GM12878 (cell line): ENCODE measurements around the gene PPP1R36.

Experiments used
- NRF1 ChIP-seq: conservative IDR thresholded peaks from 2 replicates; pipeline ENCODE4 v1.6.1; 2011; ENCODE audit warnings: mild to moderate bottlenecking, low read depth, low read length, improper control_type of control experiment
- TF ChIP-seq, protein P1 (sequence below), 3 experiments: IDR thresholded peaks in 2 of 3; conservative IDR thresholded peaks in 1 of 3; 2 replicates each; pipeline ENCODE4 v1.5.1; 2011; ENCODE audit warnings: low read depth in 3 of 3, low read length in 3 of 3, mild to moderate bottlenecking in 3 of 3, control low read depth in 2 of 3, moderate library complexity in 2 of 3, inconsistent platforms in 1 of 3, mixed read lengths in 1 of 3; ENCODE audit not compliant: control insufficient read depth in 2 of 3, insufficient read depth in 1 of 3; ENCODE audit errors: extremely low read depth in 1 of 3

DNA sequence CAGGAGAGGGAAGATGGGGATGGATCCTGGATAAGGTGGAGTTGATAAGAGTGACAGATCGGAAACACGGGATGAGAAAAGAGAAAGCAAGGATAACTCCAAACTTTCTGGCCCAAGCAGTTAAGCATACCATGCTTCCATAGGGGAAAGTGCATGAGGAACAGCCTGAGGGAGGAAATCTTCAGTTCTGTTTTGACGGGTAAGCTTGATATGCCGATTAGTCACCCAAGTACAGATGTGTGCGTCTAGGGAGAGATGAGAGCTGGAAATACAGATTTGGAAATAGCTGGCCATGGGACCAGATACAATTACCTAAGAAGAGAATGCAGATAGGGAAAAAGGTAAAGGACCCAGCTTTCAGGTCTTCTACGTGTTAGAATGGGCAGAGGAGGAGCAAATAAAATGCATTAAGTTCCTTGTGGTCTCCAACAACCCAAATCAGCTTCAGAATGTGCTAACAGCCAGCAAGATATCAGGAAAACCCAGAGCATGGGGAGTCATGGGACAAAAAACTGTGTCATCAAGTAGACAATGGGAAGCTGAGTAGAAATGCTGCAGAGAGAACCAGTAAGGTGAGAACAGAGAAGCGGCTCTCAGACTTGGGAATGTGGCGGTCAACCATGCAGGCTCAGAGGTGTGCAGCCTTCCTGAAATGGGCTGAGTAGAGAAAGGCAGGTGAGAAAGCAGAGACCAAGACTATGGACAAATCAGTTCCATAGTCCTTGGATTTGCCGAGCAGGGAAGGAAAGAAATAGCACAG lies 56.3 kb downstream of the PPP1R36 start:
- TF ChIP-seq, protein P1, sequence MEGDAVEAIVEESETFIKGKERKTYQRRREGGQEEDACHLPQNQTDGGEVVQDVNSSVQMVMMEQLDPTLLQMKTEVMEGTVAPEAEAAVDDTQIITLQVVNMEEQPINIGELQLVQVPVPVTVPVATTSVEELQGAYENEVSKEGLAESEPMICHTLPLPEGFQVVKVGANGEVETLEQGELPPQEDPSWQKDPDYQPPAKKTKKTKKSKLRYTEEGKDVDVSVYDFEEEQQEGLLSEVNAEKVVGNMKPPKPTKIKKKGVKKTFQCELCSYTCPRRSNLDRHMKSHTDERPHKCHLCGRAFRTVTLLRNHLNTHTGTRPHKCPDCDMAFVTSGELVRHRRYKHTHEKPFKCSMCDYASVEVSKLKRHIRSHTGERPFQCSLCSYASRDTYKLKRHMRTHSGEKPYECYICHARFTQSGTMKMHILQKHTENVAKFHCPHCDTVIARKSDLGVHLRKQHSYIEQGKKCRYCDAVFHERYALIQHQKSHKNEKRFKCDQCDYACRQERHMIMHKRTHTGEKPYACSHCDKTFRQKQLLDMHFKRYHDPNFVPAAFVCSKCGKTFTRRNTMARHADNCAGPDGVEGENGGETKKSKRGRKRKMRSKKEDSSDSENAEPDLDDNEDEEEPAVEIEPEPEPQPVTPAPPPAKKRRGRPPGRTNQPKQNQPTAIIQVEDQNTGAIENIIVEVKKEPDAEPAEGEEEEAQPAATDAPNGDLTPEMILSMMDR (IDR thresholded peaks at IDR 0.05 in 2 of 3, conservative IDR thresholded peaks at IDR 0.05 in 1 of 3; ENCODE audit: control insufficient read depth in 2 of 3, extremely low read depth in 1 of 3, insufficient read depth in 1 of 3, low read depth in 3 of 3, low read length in 3 of 3), result no peak
- no peak for TF ChIP-seq NRF1
